Skeletal muscle tissue (tissue), 4 donors: ENCODE data around the gene NFE2L3. TPM values are rescaled to one million over a fixed set of nuclear protein-coding genes. Genes with fewer than 3 reads are reported as not detected.
"Not testable (repeated sequence)": the region's sequence is repeated elsewhere in the genome, so short reads cannot be mapped to it uniquely, and the experiment has no call there.

Experiments used
- H3K27ac ChIP-seq: one replicate; pipeline ENCODE4 v1.7.0; 2013; ENCODE audit warnings: mild to moderate bottlenecking, low read depth, low read length, inconsistent platforms
- H3K27me3 ChIP-seq, 3 donors: one replicate each; pipeline ENCODE4 v1.7.0; 2013; ENCODE audit warnings: low read length in 3 of 3; ENCODE audit not compliant: control insufficient read depth in 3 of 3, insufficient read depth in 3 of 3
- H3K36me3 ChIP-seq, 3 donors: one replicate each; pipeline ENCODE4 v1.7.0; 2013; ENCODE audit warnings: low read length in 3 of 3; ENCODE audit not compliant: control insufficient read depth in 3 of 3, insufficient read depth in 3 of 3
- H3K4me1 ChIP-seq, 3 donors: one replicate each; pipeline ENCODE4 v1.7.0; 2013; ENCODE audit warnings: low read length in 3 of 3, mild to moderate bottlenecking in 3 of 3; ENCODE audit not compliant: control insufficient read depth in 3 of 3, insufficient read depth in 3 of 3
- H3K4me3 ChIP-seq, 3 donors: one replicate each; pipeline ENCODE4 v1.7.0; 2013; ENCODE audit warnings: low read length in 3 of 3
- H3K9ac ChIP-seq, 3 donors: one replicate each; pipeline ENCODE4 v1.7.0; 2013; ENCODE audit warnings: low read length in 3 of 3, mild to moderate bottlenecking in 3 of 3, moderate library complexity in 2 of 3, low read depth in 1 of 3
- H3K9me3 ChIP-seq, 3 donors: one replicate each; pipeline ENCODE4 v1.7.0; 2013; ENCODE audit warnings: low read length in 3 of 3; ENCODE audit not compliant: control insufficient read depth in 3 of 3
- total RNA-seq: library from RNA; depleted of rRNA; stranded (reverse); fragments of >200 nt; gene quantifications from one replicate; pipeline ENCODE4 v1.2.3, GENCODE V29; 2014
- donor health status: Osteomylitis.

Gene NFE2L3
- total RNA-seq, 1 donor from 2014 or later = under 0.01 TPM

DNA sequence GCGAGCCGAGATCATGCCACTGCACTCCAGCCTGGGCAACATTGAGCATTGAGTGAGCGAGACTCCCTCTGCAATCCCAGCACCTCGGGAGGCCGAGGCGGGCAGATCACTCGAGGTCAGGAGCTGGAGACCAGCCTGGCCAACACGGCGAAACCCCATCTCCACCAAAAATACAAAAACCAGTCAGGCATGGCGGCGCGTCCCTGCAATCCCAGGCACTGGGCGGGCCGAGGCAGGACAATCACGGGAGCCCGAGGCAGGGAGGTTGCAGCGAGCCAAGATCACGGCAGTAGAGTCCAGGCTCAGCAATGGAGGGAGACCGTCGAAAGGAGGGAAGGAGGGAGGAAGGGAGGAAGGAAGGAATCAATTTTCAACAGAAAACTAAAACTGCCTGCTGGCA lies 25.3 kb downstream of the NFE2L3 start:
- H3K9me3 ChIP-seq, H3K27ac ChIP-seq, H3K4me3 ChIP-seq, H3K9ac ChIP-seq, H3K4me1 ChIP-seq, H3K27me3 ChIP-seq, H3K36me3 ChIP-seq: not testable (repeated sequence)

DNA sequence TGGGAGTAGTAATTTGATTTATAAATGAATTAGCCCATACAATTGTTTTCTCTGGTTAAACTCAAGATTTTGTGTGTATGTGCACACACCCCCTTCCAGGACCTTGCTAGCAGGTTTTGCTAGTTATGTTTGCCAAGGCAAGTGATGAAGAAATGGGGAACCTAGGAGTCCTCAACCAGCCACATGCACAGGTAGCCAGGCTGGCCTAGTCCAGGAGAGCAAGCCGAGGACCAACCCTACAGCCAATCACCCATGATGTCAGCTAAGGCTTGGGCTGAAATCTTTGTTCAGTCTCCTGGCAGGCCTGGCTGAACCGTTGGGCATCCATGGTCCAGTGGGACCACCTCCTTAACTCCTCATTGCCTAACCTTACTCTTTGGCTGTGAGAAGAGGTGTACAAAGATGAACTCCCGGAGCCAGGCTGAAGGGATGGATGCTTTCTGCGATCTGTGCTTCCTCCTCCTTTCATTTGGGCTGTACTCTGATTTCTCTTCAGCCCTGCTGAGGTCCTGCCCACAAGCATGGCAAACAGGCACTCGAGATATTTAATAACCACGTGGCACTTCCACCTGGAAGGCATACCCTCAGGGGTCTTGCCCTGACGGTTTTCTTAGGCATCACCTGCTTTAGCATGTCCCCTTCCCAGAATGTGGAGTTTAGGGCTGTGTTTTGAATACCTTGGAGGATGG lies 26.4 kb downstream of the NFE2L3 start:
- peaks cover 10 to 13% (median 12%) of the 10 kb centered on the region in 3 donors for H3K4me1 ChIP-seq
- no peaks in the 10 kb centered on the region for H3K27me3 ChIP-seq
- H3K27ac ChIP-seq = no peak overlapping the region
- H3K9me3 ChIP-seq = no peaks in the 10 kb centered on the region
- H3K4me3 ChIP-seq = no peak overlapping the region
- no peaks in the 10 kb centered on the region for H3K36me3 ChIP-seq
- no peak overlapping the region for H3K9ac ChIP-seq

DNA sequence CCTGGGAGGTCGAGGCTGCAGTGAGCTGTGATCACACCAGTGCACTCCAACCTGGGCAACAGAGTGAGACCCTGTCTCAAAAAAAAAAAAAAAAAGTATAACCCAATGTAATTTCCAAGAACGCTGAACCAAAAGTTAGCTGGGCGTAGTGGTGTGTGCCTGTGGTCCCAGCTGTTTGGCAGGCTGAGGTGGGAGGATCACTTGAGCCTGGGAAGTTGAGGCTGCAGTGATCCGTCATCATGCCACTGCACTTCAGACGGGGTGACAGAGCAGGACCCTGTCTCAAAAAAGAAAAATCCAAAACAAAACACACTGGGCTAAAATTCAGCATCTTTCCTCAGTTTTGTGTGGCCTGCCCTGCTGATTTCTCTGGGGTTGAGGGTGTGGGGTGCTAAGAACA lies 27.4 kb downstream of the NFE2L3 start:
- Histone ChIP-seq H3K4me1 (peaks cover 15 to 21% (median 16%) of the 10 kb centered on the region in 3 donors), H3K9ac (no peak overlapping the region), H3K36me3 (peaks cover 0 to under 1% (median 0%) of the 10 kb centered on the region in 3 donors), H3K27ac (no peak overlapping the region), H3K4me3 (no peak overlapping the region), H3K27me3 (no peaks in the 10 kb centered on the region), H3K9me3 (no peaks in the 10 kb centered on the region)

DNA sequence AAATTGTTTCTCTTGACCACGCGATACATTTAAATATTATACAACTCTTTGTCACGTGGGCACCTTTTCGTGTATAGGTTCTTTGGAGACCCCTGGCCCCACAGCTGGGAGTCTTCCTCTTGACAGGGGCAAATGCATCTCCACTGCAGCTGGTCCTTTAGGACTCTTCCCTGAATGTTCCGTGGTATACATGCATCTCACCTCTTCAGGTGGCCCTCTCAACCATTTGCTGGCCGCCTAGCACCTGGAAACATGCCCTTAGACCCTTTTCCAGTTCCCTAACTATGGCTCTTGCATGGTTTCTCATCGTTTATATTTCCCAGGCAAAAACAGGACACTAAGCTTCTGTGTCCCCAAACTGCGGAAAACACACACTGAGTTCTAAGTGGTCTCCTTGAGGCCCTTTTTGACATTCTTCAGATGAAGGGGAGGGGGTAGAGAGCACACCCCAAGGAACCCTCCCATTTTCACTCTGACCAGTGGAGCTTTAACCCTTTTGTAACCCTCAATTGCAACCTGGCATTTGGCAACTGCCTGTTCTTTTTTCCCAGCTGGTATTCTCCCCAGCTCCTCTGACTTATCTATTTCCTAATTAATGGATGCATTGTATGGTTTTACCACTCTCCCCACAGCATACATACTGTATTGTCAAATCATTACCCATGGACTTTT lies 28.0 kb downstream of the NFE2L3 start:
- Histone ChIP-seq H3K4me3 (no peak overlapping the region), H3K27ac (no peak overlapping the region)

DNA sequence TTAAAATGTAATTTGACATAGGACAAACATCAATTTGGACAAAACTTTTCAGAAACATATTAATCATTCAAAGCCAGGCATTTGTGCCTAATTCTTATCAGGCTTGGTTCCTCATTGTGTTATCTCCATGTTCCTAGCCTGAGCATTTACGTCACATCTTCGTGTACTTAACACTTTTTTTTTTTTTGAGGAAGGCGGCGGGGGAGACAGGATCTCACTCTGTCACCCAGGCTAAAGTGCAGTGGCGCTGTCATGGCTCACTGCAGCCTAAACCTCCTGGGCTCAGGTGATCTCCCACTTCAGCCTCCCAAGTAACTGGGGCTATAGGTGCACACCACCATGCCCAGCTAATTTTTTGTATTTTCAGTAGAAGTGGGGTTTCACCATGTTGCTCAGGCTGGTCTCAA lies 28.8 kb downstream of the NFE2L3 start:
- H3K36me3 ChIP-seq = peaks cover 0 to 10% (median 0%) of the 10 kb centered on the region in 3 donors
- H3K27me3 ChIP-seq = no peaks in the 10 kb centered on the region
- no peak overlapping the region for H3K27ac ChIP-seq
- H3K4me3 ChIP-seq = no peak overlapping the region
- H3K9me3 ChIP-seq = no peaks in the 10 kb centered on the region
- H3K4me1 ChIP-seq = peaks cover 15 to 25% (median 19%) of the 10 kb centered on the region in 3 donors
- no peak overlapping the region for H3K9ac ChIP-seq

More for the DNA sequence above, 28.0 kb downstream of the NFE2L3 start:
- Histone ChIP-seq H3K27me3 (no peaks in the 10 kb centered on the region), H3K9me3 (no peaks in the 10 kb centered on the region), H3K9ac (no peak overlapping the region), H3K36me3 (peaks cover 0 to 6% (median 0%) of the 10 kb centered on the region in 3 donors), H3K4me1 (peaks cover 15 to 22% (median 17%) of the 10 kb centered on the region in 3 donors)

DNA sequence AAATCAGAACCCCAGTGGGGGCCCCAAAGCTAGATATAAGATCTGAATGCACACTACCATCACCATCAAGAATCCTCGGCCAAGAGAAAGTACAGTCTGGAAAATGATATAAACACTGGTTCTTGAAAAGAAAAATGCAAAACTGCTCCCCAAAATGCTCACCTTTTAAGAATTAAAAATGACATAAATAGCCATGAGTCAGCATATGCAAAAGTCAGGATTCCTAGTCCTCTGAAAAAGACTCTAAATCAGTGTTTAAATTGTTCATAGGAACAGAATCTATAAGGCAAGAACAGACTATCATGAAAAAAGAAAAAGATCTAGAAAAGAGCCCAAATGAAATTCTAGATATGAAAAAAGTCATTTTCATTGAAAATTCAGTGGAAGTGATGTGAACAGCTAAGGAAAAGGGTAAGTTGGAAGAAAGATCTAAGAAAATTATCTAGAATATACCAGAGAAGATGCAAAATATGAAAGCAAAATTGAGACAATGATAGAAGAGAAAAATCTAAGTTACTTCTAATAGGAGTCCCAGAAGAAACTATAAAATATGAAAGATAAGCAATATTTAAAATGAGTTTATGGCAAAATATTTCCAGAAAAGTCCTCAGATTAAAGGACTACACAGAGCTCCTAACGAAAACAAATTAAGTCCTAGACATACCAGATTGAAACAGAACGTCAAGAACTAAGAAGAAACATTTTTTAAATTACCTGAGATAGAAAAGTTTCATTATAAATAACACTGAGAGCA lies 29.7 kb downstream of the NFE2L3 start:
- Histone ChIP-seq H3K36me3 (peaks cover 0 to 13% (median 0%) of the 10 kb centered on the region in 3 donors), H3K9me3 (no peaks in the 10 kb centered on the region), H3K4me3 (no peak overlapping the region), H3K27ac (peak overlapping the region; percentile 12), H3K4me1 (peaks cover 15 to 25% (median 19%) of the 10 kb centered on the region in 3 donors), H3K27me3 (no peaks in the 10 kb centered on the region), H3K9ac (no peak overlapping the region)

DNA sequence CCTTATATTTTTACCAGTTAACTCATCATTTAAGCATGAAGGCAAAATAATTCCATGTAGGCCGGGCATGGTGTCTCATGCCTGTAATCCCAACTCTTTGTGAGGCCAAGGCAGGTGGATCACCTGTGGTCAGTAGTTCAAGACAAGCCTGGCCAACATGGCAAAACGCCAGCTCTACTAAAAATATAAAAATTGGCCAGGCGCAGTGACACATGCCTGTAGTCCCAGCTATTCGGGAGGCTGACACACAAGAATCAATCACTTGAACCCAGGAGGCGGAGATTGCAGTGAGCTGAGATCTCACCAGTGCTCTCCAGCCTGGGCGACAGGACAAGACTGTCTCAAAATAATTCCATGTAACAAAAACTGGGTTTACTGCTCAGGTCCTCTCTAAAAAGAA lies 30.3 kb downstream of the NFE2L3 start:
- peak overlapping the region; percentile 12 for H3K27ac ChIP-seq
- peaks cover 0 to 13% (median 0%) of the 10 kb centered on the region in 3 donors for H3K36me3 ChIP-seq
- H3K4me1 ChIP-seq = peaks cover 15 to 25% (median 19%) of the 10 kb centered on the region in 3 donors
- no peaks in the 10 kb centered on the region for H3K9me3 ChIP-seq
- no peak overlapping the region for H3K9ac ChIP-seq
- H3K27me3 ChIP-seq = no peaks in the 10 kb centered on the region
- no peak overlapping the region for H3K4me3 ChIP-seq

DNA sequence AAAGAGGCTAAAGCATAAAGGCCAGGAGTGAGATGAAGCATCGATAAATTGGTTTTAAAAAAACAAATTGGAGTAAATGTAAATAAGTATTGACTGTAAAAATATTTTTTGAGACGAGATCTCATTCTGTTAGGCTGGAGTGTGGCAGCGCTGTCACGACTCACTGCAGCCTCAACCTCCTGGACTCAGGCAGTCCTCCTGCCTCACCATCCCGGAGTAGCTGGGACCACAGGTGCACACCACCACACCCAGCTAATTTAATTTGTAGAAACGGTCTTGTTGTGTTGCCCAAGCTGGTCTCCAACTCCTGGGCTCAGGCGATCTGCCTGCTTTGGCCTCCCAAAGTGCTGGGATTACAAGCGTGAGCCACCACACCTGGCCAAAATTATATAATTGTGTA lies 30.7 kb downstream of the NFE2L3 start:
- no peaks in the 10 kb centered on the region for H3K9me3 ChIP-seq
- peak overlapping the region; percentile 12 for H3K27ac ChIP-seq
- no peak overlapping the region for H3K9ac ChIP-seq
- H3K36me3 ChIP-seq = peaks cover 0 to 17% (median 1%) of the 10 kb centered on the region in 3 donors
- peaks cover 15 to 25% (median 19%) of the 10 kb centered on the region in 3 donors for H3K4me1 ChIP-seq
- no peak overlapping the region for H3K4me3 ChIP-seq
- H3K27me3 ChIP-seq = no peaks in the 10 kb centered on the region

DNA sequence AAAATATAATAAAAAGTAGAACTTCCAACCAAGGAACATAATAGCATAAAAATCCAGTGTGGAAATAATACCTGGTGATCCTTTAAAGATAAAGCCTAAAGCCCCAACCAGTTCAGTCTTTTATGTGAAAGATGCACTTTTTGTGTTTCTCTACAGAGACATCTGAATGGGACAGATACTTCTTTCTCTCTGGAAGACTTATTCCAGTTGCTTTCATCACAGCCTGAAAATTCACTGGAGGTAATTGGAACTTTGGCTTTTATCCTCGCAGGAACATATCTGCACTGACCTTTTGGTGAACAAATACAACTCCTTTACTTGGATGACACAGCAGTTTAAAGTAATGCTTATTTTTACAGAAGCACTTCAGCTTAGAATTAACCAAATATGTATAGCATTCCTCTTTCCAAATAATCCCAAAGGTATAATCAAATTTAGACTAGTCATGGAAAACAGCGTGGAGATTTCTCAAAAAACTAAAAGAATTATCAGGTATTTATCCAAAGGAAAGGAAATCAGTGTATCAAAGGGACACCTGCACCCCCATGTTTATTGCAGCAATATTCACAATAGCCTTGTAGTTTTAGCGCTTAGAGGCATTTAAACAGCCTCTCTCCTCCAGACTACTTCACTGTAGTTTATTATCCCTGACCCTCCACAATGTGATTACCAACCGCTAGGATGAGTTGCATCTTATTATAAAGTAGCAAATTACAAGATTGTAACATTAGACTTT lies 31.7 kb downstream of the NFE2L3 start:
- peak overlapping the region; percentile 8 for H3K27ac ChIP-seq
- H3K4me3 ChIP-seq = no peak overlapping the region
- H3K9ac ChIP-seq = no peak overlapping the region
- H3K27me3 ChIP-seq = no peaks in the 10 kb centered on the region
- no peaks in the 10 kb centered on the region for H3K9me3 ChIP-seq
- H3K36me3 ChIP-seq = peaks cover 0 to 27% (median 11%) of the 10 kb centered on the region in 3 donors
- peaks cover 15 to 25% (median 19%) of the 10 kb centered on the region in 3 donors for H3K4me1 ChIP-seq
